ENCODE results near the gene RREB1.

DNA sequence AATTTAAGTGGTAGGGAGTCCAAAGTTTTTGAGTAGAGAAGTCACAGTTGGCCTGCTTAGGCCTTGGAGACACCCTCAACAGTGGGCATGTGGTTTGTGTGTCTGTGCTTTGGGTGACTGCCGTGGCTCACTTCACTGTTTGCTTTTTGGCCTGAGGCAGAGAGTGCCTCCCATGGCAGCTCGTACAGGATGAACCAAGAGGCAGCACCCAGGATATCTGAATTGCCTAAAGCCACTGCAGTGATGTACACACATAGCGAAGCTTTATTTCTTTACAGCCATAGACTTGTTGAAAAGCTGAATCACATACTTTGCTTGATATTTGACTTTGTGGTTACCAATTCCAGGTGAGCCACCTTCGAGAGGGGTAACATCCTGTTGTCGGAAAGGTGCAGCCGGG, 21.6 kb downstream of the RREB1 start:
- no peak for TF ChIP-seq POLR2AphosphoS5 (IDR thresholded peaks at IDR 0.05; ENCODE audit: low read depth, low read length)
- TF ChIP-seq, protein P1, sequence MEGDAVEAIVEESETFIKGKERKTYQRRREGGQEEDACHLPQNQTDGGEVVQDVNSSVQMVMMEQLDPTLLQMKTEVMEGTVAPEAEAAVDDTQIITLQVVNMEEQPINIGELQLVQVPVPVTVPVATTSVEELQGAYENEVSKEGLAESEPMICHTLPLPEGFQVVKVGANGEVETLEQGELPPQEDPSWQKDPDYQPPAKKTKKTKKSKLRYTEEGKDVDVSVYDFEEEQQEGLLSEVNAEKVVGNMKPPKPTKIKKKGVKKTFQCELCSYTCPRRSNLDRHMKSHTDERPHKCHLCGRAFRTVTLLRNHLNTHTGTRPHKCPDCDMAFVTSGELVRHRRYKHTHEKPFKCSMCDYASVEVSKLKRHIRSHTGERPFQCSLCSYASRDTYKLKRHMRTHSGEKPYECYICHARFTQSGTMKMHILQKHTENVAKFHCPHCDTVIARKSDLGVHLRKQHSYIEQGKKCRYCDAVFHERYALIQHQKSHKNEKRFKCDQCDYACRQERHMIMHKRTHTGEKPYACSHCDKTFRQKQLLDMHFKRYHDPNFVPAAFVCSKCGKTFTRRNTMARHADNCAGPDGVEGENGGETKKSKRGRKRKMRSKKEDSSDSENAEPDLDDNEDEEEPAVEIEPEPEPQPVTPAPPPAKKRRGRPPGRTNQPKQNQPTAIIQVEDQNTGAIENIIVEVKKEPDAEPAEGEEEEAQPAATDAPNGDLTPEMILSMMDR (IDR thresholded peaks at IDR 0.05), result no peak
